PC-9 (cell line): ENCODE results near the gene MTX1. TPM values are rescaled to one million over a fixed set of nuclear protein-coding genes. Genes with fewer than 3 reads are reported as not detected.
A peak's percentile ranks its signal among the peaks of the same experiment; 100 is the strongest.
"Not testable (repeated sequence)": the region's sequence is repeated elsewhere in the genome, so short reads cannot be mapped to it uniquely, and the experiment has no call there.

Experiments
- BruUV-seq: library from RNA; stranded (reverse); fragments of 400-500 nt; replicated peaks from 2 replicates; lab custom pipeline; 2021; lab: Mats Ljungman, UMichigan
- CTCF ChIA-PET: fragments of 300-600 bp; sonication (Branson Sonifier 250); formaldehyde crosslinking; loops from one replicate; lab custom pipeline; 2022; ENCODE audit warnings: antibody characterized with exemption; lab: Charles Lee
- POLR2A ChIA-PET: fragments of 300-600 bp; sonication (Branson Sonifier 250); formaldehyde crosslinking; loops from one replicate; lab custom pipeline; 2022; ENCODE audit warnings: antibody characterized with exemption; ENCODE audit not compliant: unreplicated experiment; lab: Charles Lee
- DNase-seq, 2 experiments: peaks; one replicate each; pipeline versions ENCODE4 v3.0.0 to v3.0.0-alpha.2; 2015 to 2022; ENCODE audit warnings: mixed read lengths in 1 of 2
- H2AFZ ChIP-seq: fragments of 200-600 bp; sonication (generic); 2 replicates; pipeline ENCODE4 v1.8.1; 2017; ENCODE audit warnings: antibody characterized with exemption
- H3F3A ChIP-seq: fragments of 200-600 bp; sonication (generic); 2 replicates; pipeline ENCODE4 v1.8.1; 2017; ENCODE audit warnings: antibody characterized with exemption, mild to moderate bottlenecking, low read depth; ENCODE audit not compliant: insufficient read depth
- H3K27ac ChIP-seq: fragments of 200-600 bp; sonication (generic); 2 replicates; pipeline ENCODE4 v1.6.1; 2016; ENCODE audit warnings: mixed run types
- H3K27me3 ChIP-seq: fragments of 200-600 bp; sonication (generic); 2 replicates; pipeline ENCODE4 v1.6.1; 2016; ENCODE audit warnings: low read depth, mixed run types; ENCODE audit not compliant: insufficient read depth
- H3K36me3 ChIP-seq: fragments of 200-600 bp; sonication (generic); 2 replicates; pipeline ENCODE4 v1.6.1; 2016; ENCODE audit warnings: low read depth, mixed run types
- H3K4me1 ChIP-seq: fragments of 200-600 bp; sonication (generic); replicated peaks from 2 replicates; pipeline ENCODE4 v1.6.1; 2016; ENCODE audit warnings: mixed run types; ENCODE audit not compliant: insufficient read depth
- H3K4me2 ChIP-seq: fragments of 200-600 bp; sonication (generic); 2 replicates; pipeline ENCODE4 v1.6.1; 2017; ENCODE audit warnings: mixed run types
- H3K4me3 ChIP-seq: fragments of 200-600 bp; sonication (generic); 2 replicates; pipeline ENCODE4 v1.6.1; 2016; ENCODE audit warnings: mixed run types
- H3K79me2 ChIP-seq: fragments of 200-600 bp; sonication (generic); 2 replicates; pipeline ENCODE4 v1.6.1; 2017; ENCODE audit warnings: low read depth, mixed run types
- H3K9me2 ChIP-seq: fragments of 200-600 bp; sonication (generic); 2 replicates; pipeline ENCODE4 v1.8.1; 2017; ENCODE audit warnings: mild to moderate bottlenecking; ENCODE audit not compliant: insufficient read depth
- H3K9me3 ChIP-seq: fragments of 200-600 bp; sonication (generic); 2 replicates; pipeline ENCODE4 v1.8.1; 2016; ENCODE audit warnings: low read depth; ENCODE audit not compliant: insufficient read depth
- H4K20me1 ChIP-seq: fragments of 200-600 bp; sonication (generic); 2 replicates; pipeline ENCODE4 v1.8.1; 2017; ENCODE audit not compliant: insufficient read depth
- CTCF ChIP-seq: fragments of 200-600 bp; sonication (generic); conservative IDR thresholded peaks from 2 replicates; pipeline ENCODE4 v1.6.1; 2017; ENCODE audit warnings: mixed run types, antibody characterized with exemption, mild to moderate bottlenecking, moderate library complexity
- EZH2 ChIP-seq: fragments of 200-600 bp; sonication (generic); IDR thresholded peaks from 2 replicates; pipeline ENCODE4 v1.8.0; 2017; ENCODE audit warnings: antibody characterized with exemption, low read depth
- intact Hi-C: fragments of 100-400 bp; cut with micrococcal nuclease; formaldehyde crosslinking; loops from one replicate; pipeline ENCODE4 v1.10.0; 2022; ENCODE audit not compliant: unreplicated experiment
- total RNA-seq: library from RNA; stranded (reverse); gene quantifications from 2 replicates; pipeline ENCODE4 v1.2.3, GENCODE V29; 2021

MTX1 gene
- total RNA-seq, 1 experiment from 2014 or later: 56.1 TPM

- peaks cover 24% of the 10 kb centered on the region for H3K79me2 ChIP-seq
- no peak for TF ChIP-seq CTCF
- TF ChIP-seq EZH2: no peak
- peaks cover 61% of the 10 kb centered on the region for H3K4me1 ChIP-seq
- intact Hi-C loops: no loop called here
- no peak overlapping the region for H3K4me2 ChIP-seq
- no peak overlapping the region for H3K4me3 ChIP-seq
- no peaks in the 10 kb centered on the region for H3K36me3 ChIP-seq
- no peaks in the 10 kb centered on the region for H4K20me1 ChIP-seq
- no peaks in the 10 kb centered on the region for H3K9me3 ChIP-seq
- BruUV-seq: no TSS peak
- peaks cover 60% of the 10 kb centered on the region for H3F3A ChIP-seq
- H3K9me2 ChIP-seq: no peaks in the 10 kb centered on the region
- no peak overlapping the region for H2AFZ ChIP-seq
- no peak overlapping the region for H3K27ac ChIP-seq
- CTCF ChIA-PET: interaction anchor here (0.6 kb wide), 1 partner anchor 132 kb away, joined by 3 read pairs; no protein-coding TSS in a partner anchor
- no peaks in the 10 kb centered on the region for H3K27me3 ChIP-seq
- no peak for DNase-seq
- POLR2A ChIA-PET: interaction anchor here (0.7 kb wide), 1 partner anchor 14 kb away, joined by 4 read pairs; no protein-coding TSS in a partner anchor
Measured at GRCh38 chr1:155223047-155223446, 14.6 kb downstream of the MTX1 start.

- H4K20me1 ChIP-seq, DNase-seq, H2AFZ ChIP-seq, H3K9me3 ChIP-seq, H3K27me3 ChIP-seq, H3K36me3 ChIP-seq, H3K9me2 ChIP-seq, BruUV-seq: not testable (repeated sequence)
- H3K4me1 ChIP-seq: peaks cover 53% of the 10 kb centered on the region
- peaks cover 24% of the 10 kb centered on the region for H3K79me2 ChIP-seq
- H3F3A ChIP-seq: peaks cover 52% of the 10 kb centered on the region
- intact Hi-C loops: loop anchor here (5.0 kb wide), 1 partner anchor 33 kb away; no protein-coding TSS in a partner anchor
- CTCF ChIA-PET: interaction anchor here (0.9 to 1.8 kb wide), 3 partner anchors 16 to 50 kb away, joined by 3 to 9 read pairs (median 3); partner anchors contain the start of gene THBS3
- peak overlapping the region; percentile 98 for H3K27ac ChIP-seq
- H3K4me2 ChIP-seq: peak overlapping the region; percentile 90
- H3K4me3 ChIP-seq: peak overlapping the region; percentile 81; the same call in 1 of the 2 replicates
- POLR2A ChIA-PET: interaction anchor here (0.6 kb wide), 3 partner anchors 19 to 1578 kb away, joined by 3 to 5 read pairs (median 3); no protein-coding TSS in a partner anchor
Measured at GRCh38 chr1:155225404-155225759, 16.9 kb downstream of the MTX1 start.

- no peaks in the 10 kb centered on the region for H4K20me1 ChIP-seq
- H3K36me3 ChIP-seq: no peaks in the 10 kb centered on the region
- peak; percentile 76 to 79 for DNase-seq
- H3K27ac ChIP-seq: peak overlapping the region; percentile 98
- H3K4me2 ChIP-seq: peak overlapping the region; percentile 90
- TF ChIP-seq CTCF (peak; percentile 73), EZH2 (no peak)
- peak overlapping the region; percentile 86 for H2AFZ ChIP-seq
- H3K9me2 ChIP-seq: no peaks in the 10 kb centered on the region
- peaks cover 24% of the 10 kb centered on the region for H3K79me2 ChIP-seq
- H3K9me3 ChIP-seq: no peaks in the 10 kb centered on the region
- ChIA-PET CTCF (interaction anchor here (0.6 to 1.2 kb wide), 4 partner anchors 18 to 81 kb away, joined by 3 to 5 read pairs (median 3); partner anchors contain the start of genes MTX1 and THBS3), POLR2A (interaction anchor here (0.7 to 0.9 kb wide), 2 partner anchors 18 to 25 kb away, joined by 4 to 5 read pairs; partner anchors contain the start of gene THBS3)
- intact Hi-C loops: loop anchor here (1.0 to 5.0 kb wide), 3 partner anchors 19 to 50 kb away; partner anchors contain the start of gene THBS3
- no peaks in the 10 kb centered on the region for H3K27me3 ChIP-seq
- H3K4me3 ChIP-seq: peak overlapping the region; percentile 81
- peaks cover 42% of the 10 kb centered on the region for H3F3A ChIP-seq
- H3K4me1 ChIP-seq: peaks cover 43% of the 10 kb centered on the region
- BruUV-seq: no TSS peak
Measured at GRCh38 chr1:155226188-155226909, 17.9 kb downstream of the MTX1 start.
